Stimulated activated CD8-positive, alpha-beta memory T cell treated with anti-CD3 and anti-CD28 coated beads, Interleukin-7, amount 100 ng/mL, for 1 hour (primary cell): Measurements from ENCODE around the gene PRIM2.
"Not testable (repeated sequence)": the region's sequence is repeated elsewhere in the genome, so short reads cannot be mapped to it uniquely, and the experiment has no call there.

Experiments
- DNase-seq, 2 donors: peaks; one replicate each; pipeline ENCODE4 v3.0.0-alpha.2; 2020; ENCODE audit warnings: low read depth in 2 of 2

Gene PRIM2

GRCh38 chr6:57606331-57606730 is 288.9 kb downstream of the PRIM2 start:
- DNase-seq: not testable (repeated sequence)

- DNase-seq: not testable (repeated sequence)
Observed at GRCh38 chr6:57610612-57611011, 293.2 kb downstream of the PRIM2 start.

GRCh38 chr6:57618959-57619358 is 301.5 kb downstream of the PRIM2 start:
- not testable (repeated sequence) for DNase-seq

GRCh38 chr6:57631773-57632172 is 314.3 kb downstream of the PRIM2 start:
- DNase-seq: not testable (repeated sequence)

- DNase-seq: not testable (repeated sequence)
Observed at GRCh38 chr6:57658526-57658925, 341.1 kb downstream of the PRIM2 start.

DNA sequence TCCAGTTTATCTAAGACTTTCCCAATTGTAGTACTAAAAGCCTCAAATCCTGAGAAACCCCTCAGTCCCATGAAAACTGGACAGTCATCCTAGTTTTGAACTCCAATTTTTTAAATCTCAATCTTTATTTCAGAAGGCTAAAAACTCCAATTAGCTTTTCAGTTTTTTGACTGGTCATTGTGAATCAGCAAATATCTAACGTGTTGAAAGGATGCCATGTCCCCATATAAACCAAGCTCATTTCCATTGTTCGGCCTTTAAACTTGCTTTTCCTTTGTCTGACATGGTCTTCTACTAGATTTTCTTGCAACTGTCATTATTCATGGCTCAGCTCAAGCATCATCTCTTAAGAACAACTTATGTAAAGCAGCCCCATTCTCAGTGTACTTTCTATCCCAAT is 342.4 kb downstream of the PRIM2 start:
- DNase-seq: not testable (repeated sequence)

GRCh38 chr6:57660940-57661339 is 343.5 kb downstream of the PRIM2 start:
- DNase-seq: not testable (repeated sequence)

- not testable (repeated sequence) for DNase-seq
Observed at GRCh38 chr6:57668108-57668507, 350.7 kb downstream of the PRIM2 start.

DNA sequence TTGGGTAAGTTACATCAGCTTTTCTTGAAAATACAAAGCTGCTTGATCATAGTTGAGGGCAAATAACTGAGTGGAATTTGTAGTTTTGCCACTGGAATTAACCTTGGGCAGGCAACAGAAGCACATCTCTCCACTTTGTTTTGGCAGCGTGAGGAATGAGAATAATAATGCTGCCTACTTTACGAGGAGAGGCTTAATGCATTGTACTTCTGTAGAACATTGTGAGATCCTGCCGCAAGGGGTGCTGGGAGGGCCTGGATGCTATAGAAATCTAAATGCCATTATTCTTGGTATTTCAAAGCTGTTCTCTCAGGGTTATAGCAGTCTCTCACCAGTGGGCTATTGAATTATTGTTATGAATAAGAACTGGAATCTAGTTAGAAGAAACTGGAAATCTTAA is 353.8 kb downstream of the PRIM2 start:
- not testable (repeated sequence) for DNase-seq

DNA sequence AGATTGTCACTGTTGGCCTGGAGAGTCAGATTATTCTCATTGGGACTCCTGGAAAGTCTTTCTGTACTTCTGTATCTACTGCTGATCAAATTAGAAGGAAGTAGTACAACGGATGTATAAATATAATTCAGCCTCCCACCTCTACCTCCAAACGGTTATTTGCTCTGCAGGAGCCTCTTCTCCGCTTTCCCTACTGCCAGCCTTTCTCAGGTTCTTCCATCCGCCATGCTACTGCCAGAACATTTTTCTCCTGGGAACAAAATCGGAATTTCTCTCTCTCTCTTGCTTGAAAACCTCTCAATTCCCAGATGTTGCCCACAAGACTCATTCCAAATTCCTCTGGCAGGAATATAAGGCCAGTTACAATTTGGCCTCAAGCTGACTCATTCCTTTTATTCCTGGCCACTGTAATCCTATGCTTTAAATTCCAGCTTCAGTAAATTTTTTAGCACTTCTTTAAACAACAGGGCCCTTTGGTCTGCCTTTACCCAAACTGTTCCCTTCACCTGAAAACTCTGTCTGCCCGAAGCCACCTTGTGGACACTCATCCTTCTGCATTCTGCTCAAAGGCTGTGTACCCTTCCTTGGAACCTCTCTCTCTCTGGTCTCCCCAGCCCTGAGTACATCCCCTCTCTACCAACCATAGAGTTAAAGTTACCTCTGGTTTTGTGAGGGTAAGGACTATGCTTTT is 354.7 kb downstream of the PRIM2 start:
- not testable (repeated sequence) for DNase-seq

DNA sequence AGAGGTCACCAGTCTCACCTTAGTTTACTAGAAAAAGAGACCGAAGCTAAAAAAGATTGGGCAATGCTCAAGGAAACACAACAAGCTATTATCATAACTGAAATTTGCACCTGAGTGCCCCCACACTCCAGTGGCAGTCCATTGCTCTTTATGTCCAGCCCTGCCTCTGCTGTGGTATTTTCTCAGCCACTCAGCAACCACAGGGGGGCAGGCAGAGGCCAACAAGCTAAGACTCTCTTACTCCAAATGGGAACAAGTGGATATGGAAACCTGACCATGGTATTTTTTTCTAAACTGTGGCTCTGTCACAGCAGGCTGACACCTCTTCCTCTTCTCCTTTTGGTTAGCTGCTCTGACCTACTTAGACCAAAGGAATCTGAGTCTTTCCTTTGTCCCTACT is 355.9 kb downstream of the PRIM2 start:
- DNase-seq: not testable (repeated sequence)

- not testable (repeated sequence) for DNase-seq
Observed at GRCh38 chr6:57675386-57675785, 358.0 kb downstream of the PRIM2 start.

DNA sequence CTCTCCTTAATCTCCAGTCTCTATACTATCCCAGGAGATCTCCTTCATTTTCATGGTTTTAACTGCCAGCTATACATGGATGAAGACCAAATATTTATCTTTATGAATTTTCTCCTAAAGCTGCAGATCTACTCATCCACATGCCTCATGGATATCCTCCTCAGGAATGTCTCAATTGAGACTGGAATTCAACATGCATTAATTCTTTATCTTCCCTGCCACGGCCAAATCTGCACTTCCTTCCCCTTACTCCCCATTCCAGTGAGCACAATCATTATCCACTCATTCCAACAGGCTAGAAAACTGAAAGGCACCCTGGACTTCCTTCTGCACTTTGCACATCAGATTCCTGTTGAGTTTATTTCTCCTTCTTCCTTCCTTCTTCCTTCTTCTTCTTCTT is 379.0 kb downstream of the PRIM2 start:
- DNase-seq: not testable (repeated sequence)
